HG02973 (cell line): Measurements from ENCODE around the gene GDF7.

Source experiments
- ATAC-seq: cut with Tn5 transposase; IDR thresholded peaks from one replicate; pipeline ENCODE4 v1.9.1; 2021; ENCODE audit warnings: moderate library complexity; ENCODE audit not compliant: unreplicated experiment

The GDF7 gene

GRCh38 chr2:20660506-20661420 is 6.2 kb upstream of the GDF7 start:
- ATAC-seq = no peak

- ATAC-seq = peak; percentile 63
Measured at GRCh38 chr2:20661421-20662307, 5.3 kb upstream of the GDF7 start.

- no peak for ATAC-seq
Measured at GRCh38 chr2:20662308-20662937, 4.5 kb upstream of the GDF7 start.

GRCh38 chr2:20663196-20664070 is 3.5 kb upstream of the GDF7 start:
- no peak for ATAC-seq

- ATAC-seq = no peak
Measured at GRCh38 chr2:20664071-20664390, 2.9 kb upstream of the GDF7 start.

GRCh38 chr2:20664431-20665242 is 2.3 kb upstream of the GDF7 start:
- no peak for ATAC-seq

- no peak for ATAC-seq
Measured at GRCh38 chr2:20665243-20666004, 1.5 kb upstream of the GDF7 start.

GRCh38 chr2:20666005-20666303 is 990 bp upstream of the GDF7 start:
- no peak for ATAC-seq

GRCh38 chr2:20667151-20667530 is 197 bp downstream of the GDF7 start:
- no peak for ATAC-seq

- no peak for ATAC-seq
Measured at GRCh38 chr2:20667531-20668401, 822 bp downstream of the GDF7 start.

- no peak for ATAC-seq
Measured at GRCh38 chr2:20668451-20668850, 1.5 kb downstream of the GDF7 start.

GRCh38 chr2:20668871-20669475 is 2.0 kb downstream of the GDF7 start:
- no peak for ATAC-seq

- ATAC-seq = no peak
Measured at GRCh38 chr2:20669562-20670314, 2.8 kb downstream of the GDF7 start.

GRCh38 chr2:20670315-20671035 is 3.5 kb downstream of the GDF7 start:
- no peak for ATAC-seq

GRCh38 chr2:20671036-20671735 is 4.2 kb downstream of the GDF7 start:
- no peak for ATAC-seq

- no peak for ATAC-seq
Measured at GRCh38 chr2:20671736-20672080, 4.8 kb downstream of the GDF7 start.
